D341Med (cell line): ENCODE results near the gene MTUS2.
A peak's percentile ranks its signal among the peaks of the same experiment; 100 is the strongest.

ENCODE experiments used
- DNase-seq: peaks from one replicate; pipeline ENCODE4 v3.0.0; 2012; ENCODE audit warnings: low spot score

Gene MTUS2

DNA sequence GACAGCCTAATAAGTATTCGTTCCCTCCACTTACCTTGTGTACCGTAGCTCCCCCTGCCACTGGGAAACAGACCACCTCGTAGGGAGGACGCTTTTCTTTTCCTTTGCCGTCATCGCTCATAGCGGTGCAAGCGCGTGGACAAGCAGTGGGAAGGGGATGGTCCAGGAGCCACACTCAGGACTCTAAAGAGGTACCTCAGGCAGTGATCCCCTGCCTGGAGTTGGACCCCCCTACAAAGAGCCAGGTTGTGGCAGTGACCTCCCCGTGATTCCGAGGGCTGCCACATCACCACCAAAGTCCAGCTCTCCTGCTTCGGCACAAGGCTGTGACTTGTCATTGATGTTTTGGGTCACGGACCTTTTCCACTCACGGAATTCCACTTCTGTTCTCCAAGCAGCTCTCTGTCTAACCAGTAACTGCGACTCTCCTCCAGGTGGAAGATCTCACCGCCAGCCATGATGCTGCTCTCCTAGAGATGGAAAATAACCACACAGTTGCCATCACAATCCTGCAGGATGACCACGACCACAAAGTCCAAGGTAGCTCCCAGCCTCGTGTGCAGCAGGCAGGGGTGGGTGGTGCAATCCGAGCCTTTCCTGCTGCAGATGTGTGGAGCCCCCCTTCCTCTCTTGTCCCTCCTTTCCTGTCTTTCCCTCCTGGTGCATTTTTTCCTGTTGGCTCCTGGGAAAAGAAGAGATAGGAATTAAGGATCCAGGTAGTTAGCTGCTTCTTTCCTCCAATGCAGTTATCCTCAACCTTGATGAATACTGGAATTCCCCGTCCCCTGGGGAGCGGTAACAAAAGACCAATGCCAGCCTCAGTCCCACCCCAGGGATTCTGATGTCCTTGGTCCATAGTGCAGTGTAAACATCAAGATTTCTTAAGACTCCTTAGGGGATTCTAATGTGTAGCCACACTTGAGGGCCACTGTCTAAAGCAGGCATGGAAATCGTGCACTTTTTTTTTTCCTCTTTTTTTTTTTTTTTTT is 667.6 kb downstream of the MTUS2 start:
- DNase-seq = no peak

DNA sequence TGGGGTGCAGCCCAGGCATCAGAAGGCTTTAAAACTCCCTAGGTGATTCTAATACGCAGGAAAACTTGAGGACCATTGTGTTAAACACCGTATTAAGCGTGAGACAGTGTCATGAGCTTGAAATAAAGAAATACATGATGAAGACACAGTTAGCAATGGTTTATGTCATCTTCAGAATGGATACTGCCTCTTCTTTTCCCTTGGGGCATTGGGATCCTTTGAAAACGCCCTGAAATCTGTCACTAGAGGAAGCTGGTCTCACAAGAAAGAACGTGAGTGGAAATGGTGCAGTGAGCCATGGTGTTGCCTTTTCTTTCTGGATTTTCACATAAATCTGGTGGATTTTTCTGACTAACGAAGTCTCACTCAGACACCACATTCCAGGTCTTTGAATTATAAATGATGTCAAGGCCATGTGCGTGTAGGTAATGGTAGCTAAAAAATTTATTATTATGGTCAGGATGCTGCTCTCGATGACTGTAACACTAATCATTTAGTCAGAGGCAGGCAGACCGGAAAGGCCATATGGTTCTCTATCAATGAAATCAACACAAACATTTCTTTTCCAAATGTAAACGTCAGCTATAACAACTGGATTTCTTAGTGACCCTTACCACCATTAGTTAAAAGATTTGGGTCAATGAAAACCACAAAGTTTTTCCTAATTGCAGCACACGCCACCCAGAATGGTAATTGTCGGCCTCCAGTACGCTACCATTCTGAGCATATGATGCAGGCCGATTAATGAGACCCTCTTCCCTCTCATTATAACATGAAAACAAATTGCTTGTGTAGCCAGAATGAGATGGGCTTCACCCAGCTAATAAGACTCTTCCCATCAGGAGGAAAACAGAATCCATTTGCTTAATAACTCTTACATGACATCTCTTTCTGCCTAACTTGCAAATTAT is 669.8 kb downstream of the MTUS2 start:
- DNase-seq = no peak

- DNase-seq = no peak
Measured at GRCh38 chr13:29490561-29490885, 670.4 kb downstream of the MTUS2 start.

DNA sequence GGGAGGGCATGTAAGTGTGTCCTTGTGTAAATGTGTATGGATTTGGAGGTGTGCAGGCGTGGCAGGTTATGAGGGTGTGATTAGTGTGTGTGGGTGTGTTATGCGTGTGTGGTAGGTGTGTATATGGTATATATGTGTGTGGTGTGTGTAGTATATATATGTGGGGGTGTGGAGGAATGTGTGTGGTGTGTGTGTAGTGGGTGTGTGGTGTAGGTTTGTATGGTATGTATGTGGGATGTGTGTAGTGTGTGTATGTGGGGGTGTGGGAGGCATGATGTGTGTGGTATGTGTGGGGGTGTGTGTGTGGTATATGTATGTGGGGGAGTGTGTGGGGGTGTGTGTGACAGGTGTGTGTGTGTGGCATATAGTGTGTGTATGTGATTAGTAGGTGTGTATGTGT is 671.1 kb downstream of the MTUS2 start:
- DNase-seq = no peak

DNA sequence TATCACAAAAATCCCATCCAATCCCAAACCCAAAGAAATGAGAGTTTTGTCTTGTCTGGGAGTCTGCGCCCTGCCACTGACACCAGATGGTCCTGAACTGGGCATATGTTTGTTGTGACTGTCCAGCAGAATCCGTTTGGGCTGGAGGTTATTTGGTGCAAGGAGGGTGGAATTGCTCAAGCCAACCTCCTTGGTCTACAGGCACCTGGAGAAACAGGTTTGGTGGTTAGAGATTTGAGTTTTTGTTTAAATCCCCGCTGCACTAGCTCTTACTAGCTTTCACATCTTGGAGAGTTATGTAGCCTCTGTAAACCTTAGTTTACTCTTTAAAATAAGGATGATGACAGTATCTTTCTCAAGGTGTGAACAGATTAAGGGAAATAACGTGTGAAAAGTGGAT is 673.7 kb downstream of the MTUS2 start:
- no peak for DNase-seq

- DNase-seq = no peak
Measured at GRCh38 chr13:29494520-29494919, 674.4 kb downstream of the MTUS2 start.

DNA sequence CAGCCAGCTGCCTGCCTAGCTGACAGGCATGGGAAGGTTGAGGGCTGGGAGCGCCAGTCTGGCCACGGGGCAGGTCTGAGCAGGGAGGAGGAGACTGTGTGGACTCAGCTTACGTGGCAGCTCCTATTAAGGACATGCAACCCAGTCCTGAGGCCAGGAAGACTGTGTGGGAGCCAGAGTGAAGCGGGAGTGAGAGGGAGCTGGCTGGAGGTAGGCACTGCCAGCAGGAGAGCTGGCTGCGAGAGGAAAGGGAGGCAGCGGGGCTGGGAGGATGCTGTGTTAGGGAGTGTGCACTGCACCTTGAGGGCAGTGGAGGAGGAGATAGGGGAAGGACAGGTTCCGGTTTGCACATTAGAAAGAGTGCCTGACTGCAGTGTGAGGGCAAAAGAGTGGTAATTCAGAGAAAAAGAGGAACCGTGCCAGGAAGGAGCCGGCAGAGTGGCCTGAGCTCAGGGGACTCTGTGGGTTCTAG is 676.1 kb downstream of the MTUS2 start:
- DNase-seq = no peak

DNA sequence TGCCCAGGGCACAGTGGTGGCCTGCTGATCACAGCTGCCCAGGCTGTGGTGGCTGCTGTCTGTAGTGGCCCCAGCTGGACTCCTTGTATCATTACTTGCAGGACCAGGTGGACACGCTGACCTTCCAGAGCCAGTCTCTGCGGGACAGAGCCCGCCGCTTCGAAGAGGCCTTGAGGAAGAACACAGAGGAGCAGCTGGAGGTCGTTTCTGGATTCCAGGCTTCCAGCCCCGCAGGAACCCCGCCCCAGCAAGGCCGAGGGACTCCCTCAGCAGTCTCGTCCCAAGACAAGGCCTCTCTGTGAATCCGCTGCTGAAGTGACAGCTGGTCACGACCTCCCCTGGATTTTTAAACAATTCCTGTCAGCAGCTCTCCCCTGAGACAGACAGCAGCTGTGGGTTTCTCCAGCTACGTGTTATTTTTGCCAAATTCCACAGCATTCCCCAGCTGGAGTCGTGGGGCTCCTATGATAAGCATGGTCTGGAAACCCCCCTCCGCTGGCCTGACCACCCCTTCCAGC is 677.1 kb downstream of the MTUS2 start:
- no peak for DNase-seq

GRCh38 chr13:29498426-29499040 is 678.4 kb downstream of the MTUS2 start:
- no peak for DNase-seq

- no peak for DNase-seq
Measured at GRCh38 chr13:29499506-29500165, 679.5 kb downstream of the MTUS2 start.

DNA sequence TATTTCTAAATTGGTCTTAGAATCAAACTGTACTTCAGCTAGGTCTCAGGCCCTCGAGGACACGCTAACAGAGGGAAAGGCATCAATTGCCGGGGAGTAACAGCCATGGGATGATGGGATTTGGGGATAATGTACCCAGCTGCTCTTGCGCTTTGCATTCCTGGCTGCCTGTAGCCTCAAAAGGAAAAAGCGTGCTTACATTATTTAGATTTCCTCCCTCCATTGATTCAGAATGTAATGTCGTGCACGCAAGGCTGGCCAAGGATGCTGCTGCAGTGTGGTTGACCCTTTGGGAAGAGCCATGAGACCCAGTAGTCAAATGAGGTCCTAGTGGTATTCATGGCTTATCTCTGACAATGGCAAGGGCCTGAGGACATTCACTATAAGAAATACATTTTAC is 680.2 kb downstream of the MTUS2 start:
- DNase-seq = no peak

DNA sequence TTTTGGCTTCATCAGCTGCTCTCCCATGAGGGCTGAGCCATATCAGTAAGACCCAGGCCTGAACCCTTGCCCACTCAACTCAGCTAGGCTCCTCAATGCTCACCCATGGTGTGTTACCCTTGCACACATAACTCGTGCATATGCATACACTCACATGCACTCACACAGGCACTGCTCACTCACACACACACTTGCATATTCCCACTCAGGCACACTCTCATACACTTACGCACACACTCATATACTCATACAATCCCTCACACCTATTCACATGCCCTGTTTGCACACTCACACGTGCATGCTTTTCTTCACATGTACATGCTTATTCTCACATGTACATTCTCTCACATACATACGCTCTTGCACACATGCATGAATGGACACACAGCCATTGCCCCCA is 681.5 kb downstream of the MTUS2 start:
- no peak for DNase-seq

DNA sequence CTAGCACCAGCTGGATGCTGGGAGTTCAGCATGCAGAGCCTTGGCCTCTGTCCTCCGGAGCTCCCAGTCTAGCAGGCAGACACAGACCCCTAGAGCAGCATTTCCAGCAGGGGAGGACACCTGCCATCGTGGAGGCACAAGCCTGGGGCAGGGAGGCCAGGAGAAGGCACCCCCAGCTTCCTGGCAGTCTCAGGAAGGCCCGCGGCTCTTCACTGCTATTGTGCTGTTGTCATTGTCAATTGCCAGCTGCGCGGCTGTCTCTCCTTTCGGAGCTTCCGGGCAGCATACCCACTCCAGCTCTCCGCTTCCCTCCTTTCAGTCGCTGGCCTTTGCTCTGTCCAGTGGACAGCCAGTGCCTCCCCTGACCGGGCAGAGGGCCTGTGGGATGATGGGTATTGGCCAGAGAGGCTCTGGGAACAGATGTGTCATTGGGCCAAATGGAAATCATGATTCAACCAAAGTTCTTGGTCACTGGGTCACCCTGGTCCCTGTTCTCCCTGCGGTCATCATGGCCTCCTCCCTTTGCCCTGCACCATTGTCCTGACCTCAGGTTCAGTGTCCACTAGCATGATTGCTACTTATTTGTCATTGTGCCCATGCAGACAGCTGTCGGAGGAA is 682.4 kb downstream of the MTUS2 start:
- no peak for DNase-seq

DNA sequence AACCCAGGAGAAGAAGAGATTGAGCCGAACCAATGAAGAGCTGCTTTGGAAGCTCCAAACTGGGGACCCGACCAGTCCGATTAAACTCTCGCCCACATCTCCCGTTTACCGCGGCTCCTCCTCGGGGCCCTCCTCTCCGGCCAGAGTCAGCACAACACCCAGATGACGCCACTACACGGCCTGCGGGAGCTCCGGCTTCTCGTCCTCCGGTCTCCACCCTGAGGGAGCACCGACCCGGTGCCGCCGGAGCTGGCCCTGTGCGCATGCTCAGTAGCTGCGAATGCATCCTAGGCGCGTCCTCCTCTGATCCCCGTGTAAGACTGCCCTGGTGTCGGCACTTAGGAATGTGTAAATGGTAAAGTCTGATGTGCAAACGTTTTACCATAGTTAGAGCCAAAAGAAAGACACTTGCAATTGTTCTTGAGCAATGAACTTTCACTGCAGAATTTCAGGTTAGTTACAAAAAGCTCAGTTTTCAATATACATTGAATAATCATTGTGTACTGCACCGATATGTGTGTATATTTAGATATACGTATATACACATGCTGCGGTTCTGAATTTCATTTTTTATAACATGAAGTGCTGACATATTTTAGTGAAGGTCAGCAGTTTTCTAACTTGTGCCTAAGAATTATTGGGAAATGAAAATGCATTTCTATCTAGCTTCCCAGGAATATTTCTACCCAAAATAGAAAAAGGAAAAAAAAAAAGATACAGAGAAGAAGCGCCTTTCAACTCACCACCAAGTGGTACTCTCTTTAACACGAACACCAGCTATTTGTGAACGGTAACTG is 683.1 kb downstream of the MTUS2 start:
- no peak for DNase-seq

DNA sequence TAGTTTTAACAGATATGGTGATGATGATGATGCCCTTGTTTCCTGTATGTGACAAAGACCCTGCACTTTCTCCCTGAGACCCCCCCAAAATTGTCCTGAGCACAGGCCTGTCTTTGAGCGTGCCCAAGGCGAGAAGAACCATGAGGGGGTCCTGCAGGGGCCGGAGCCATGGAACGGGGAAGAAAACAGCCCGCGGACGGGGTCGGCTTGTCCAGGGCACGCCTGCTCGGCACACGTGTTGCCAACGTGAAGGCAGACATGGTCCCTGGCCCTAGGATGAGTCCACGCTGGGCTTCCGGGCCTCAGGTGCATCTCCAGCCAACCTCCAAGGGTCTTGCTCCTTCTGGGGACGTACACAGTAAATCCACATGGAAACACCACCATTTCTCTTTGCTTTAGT is 684.6 kb downstream of the MTUS2 start:
- DNase-seq = no peak

- DNase-seq = no peak
Measured at GRCh38 chr13:29505511-29505910, 685.4 kb downstream of the MTUS2 start.

DNA sequence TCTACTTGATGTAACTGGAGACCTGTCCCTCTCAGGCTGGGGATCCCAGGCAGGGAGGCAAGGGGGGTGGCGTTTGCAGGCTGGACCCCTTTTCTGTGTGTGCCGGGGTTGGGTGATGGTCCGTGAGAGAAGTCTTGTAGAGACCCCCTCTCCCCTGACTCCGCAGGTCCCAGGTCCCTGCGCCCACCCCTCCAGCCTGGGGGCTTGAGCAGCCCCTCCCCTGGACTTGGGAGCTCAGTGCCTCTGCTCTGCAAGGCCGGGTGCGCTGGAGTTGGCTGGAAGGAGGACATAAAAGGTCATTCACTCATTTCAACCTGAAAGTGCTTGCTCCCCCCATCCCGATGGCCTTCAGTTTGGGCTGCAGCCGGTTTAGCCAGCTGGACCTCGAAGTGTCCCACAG is 685.8 kb downstream of the MTUS2 start:
- no peak for DNase-seq

GRCh38 chr13:29507356-29507755 is 687.2 kb downstream of the MTUS2 start:
- no peak for DNase-seq

DNA sequence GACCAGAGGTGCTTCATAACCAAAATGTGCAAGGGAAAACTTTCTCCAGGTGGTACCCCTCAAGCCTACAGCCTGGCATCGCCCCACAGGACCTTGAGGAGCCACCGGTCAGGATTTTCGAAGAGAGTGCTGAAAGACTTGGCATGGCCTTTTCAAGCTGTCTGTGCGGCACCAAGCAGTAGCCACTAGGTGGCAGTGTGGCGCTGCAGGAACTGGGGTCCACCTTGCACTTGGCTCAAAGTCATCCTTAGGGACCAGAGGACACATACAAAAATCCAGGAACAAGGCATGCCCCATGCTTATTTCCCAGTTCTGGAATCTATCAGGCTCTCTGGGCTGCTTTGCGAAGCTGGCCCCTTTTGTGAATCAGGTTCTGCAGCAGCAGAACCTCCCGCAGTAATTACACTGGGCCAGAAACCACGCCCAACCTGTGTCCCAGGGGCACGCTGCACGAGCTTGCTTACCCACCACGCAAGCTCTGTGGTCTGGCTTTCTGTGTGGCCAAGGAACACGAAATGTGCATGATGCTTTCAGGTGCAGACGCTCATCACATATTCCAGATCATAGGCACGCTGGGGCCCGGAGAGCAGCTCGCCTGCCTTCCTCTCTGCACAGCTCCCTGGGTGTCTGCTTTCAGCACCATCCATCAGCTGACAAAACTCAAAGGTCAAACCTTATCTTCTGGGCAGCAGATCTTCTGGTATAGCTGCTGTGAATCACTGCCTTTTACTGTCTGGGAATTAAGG is 688.2 kb downstream of the MTUS2 start:
- DNase-seq = peak; percentile 83

DNA sequence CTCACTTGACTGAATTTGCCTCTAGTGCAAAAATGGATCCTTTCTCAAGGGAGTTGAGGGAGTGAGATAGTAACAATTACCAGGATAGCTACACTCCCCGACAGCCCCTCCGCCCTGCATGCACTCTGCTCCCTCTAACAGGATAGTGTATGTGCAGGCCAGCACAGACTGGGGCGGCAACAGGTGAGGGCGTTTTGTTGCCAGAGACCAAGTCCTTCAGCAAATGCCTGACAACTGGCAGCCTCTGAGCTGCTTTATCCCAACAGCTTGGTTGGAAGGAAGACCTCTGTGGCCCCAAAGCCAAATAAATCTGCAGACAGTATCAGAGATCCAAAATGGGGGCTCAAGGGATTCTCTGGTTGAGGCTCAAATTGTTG is 688.7 kb downstream of the MTUS2 start:
- DNase-seq = no peak
